Activated CD4-positive, alpha-beta memory T cell treated with anti-CD3 and anti-CD28 coated beads for 36 hours (primary cell): ENCODE results near the gene ZNF322. TPM values are rescaled to one million over a fixed set of nuclear protein-coding genes. Genes with fewer than 3 reads are reported as not detected.
"Not testable (repeated sequence)": the region's sequence is repeated elsewhere in the genome, so short reads cannot be mapped to it uniquely, and the experiment has no call there.

Experiments
- CTCF ChIA-PET: fragments of 350-600 bp; sonication (Branson Sonifier 250); formaldehyde crosslinking; loops from one replicate; lab custom pipeline; 2021; ENCODE audit warnings: antibody characterized with exemption, inconsistent platforms; lab: Charles Lee
- POLR2A ChIA-PET: fragments of 350-600 bp; sonication (Branson Sonifier 250); formaldehyde crosslinking; loops from one replicate; lab custom pipeline; 2021; ENCODE audit warnings: antibody characterized with exemption; lab: Charles Lee
- DNase-seq: peaks from one replicate; pipeline ENCODE4 v3.0.0-alpha.2; 2020
- H3K27ac Mint-ChIP-seq: one replicate; pipeline ENCODE4 v1.8.0; 2021; ENCODE audit warnings: mixed read lengths
- H3K27me3 Mint-ChIP-seq: one replicate; pipeline ENCODE4 v1.8.0; 2021; ENCODE audit warnings: mixed read lengths
- H3K36me3 Mint-ChIP-seq: one replicate; pipeline ENCODE4 v1.8.0; 2021; ENCODE audit warnings: mixed read lengths
- H3K4me1 Mint-ChIP-seq: one replicate; pipeline ENCODE4 v1.8.0; 2021; ENCODE audit warnings: low read depth, mixed read lengths
- H3K4me3 Mint-ChIP-seq: one replicate; pipeline ENCODE4 v1.8.0; 2021; ENCODE audit warnings: mild to moderate bottlenecking, mixed read lengths
- H3K9me3 Mint-ChIP-seq: one replicate; pipeline ENCODE4 v1.8.0; 2021; ENCODE audit warnings: mixed read lengths
- intact Hi-C: fragments of 100-400 bp; cut with micrococcal nuclease; formaldehyde crosslinking; loops from one replicate; pipeline ENCODE4 v1.15.1; 2023
- total RNA-seq, 2 experiments: library from RNA; stranded (reverse); gene quantifications; one replicate each; pipeline ENCODE4 v1.2.3, GENCODE V29; 2021

Gene ZNF322, protein sequence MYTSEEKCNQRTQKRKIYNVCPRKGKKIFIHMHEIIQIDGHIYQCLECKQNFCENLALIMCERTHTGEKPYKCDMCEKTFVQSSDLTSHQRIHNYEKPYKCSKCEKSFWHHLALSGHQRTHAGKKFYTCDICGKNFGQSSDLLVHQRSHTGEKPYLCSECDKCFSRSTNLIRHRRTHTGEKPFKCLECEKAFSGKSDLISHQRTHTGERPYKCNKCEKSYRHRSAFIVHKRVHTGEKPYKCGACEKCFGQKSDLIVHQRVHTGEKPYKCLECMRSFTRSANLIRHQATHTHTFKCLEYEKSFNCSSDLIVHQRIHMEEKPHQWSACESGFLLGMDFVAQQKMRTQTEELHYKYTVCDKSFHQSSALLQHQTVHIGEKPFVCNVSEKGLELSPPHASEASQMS
- 10 to 100 TPM; 10.4 to 11.3 TPM for total RNA-seq

DNA sequence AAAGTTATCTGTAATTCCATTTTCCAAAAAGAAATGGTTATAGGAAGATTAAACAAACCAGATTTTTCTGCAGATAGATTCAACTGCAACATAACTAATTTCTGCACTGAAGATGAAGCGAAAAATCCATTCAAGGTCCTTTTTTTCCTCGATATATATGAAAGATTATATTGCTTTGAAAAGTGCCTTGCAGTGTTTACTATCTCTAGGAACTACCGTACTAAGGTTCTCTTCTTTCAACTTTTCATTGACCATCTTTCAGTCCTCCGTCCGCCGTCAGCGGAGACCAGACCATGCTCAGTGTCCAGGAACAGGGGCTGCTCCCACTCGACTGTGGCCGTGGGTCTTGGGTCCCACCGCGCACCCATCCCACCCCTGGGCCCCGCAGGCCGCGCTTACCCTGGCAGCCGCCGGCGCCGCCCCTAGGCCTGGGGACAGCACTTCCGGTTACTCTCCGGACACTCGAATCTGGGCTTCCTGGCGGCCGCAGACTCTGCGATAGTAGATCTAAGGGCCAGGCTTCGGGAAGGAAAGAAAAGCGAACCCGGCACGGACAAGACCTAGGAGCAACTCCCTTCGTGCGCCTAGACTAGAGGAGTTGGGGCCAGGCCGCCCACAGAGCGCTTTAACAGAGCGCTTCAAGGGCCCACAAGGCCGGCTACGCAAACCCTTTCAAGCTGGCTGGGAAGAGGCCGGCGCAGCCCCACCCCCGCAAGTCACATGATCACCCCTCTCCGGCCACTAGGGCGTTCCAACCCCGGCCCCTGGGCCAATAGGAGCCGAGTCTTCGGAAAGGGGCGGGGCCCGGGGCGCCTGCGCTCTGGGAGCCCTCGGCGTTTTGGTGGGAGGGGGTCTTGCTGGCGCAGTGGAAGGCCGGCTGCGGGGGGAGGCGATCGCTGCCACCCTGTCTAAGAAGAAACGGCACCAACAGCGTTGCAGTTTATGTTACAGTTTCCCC, at the start of gene ZNF322:
Gene ZNF322 (minus strand): TSS at position 705 of the 958 bp plus-strand sequence. CDS start 21,193 bp downstream, outside the sequence.
- H3K4me3 Mint-ChIP-seq = peak within 1 kb of the TSS; percentile 73
- peaks cover 16% of the 10 kb centered on the region for H3K4me1 Mint-ChIP-seq
- peak within 1 kb of the TSS; percentile 10 for H3K27ac Mint-ChIP-seq
- DNase-seq = peak; percentile 94
- intact Hi-C loops = loop anchor here (2.0 kb wide), 1 partner anchor 53 kb away; no protein-coding TSS in a partner anchor
- peaks cover 15% of the 10 kb centered on the region for H3K27me3 Mint-ChIP-seq
- peaks cover 10% of the 10 kb centered on the region for H3K36me3 Mint-ChIP-seq
- POLR2A ChIA-PET = interaction anchor here (0.8 kb wide), 1 partner anchor 488 kb away, joined by 4 read pairs; a partner anchor contains a TSS
- H3K9me3 Mint-ChIP-seq = no peaks in the 10 kb centered on the region
- CTCF ChIA-PET = interaction anchor here (1.1 to 1.5 kb wide), 2 partner anchors 52 to 64 kb away, joined by 3 to 5 read pairs; no protein-coding TSS in a partner anchor

DNA sequence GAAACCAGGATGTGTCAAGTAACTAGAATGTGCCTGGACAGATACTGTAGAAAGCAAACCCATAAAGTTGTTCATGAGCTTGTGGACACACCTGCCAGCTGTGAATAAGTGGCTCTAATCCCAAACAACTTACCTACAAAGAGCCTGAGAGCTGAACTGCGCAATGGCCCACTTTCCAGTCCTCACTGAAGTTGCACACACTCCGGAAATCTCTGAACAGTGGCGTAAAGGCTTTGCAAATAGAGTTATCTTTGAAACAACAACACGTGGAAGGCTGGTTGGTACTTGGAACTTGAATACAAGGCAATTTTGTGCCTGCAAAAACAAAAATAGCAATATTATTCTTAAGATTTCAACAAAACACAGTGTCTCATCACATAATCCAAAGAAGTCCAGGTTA, 46.2 kb upstream of the ZNF322 start:
- not testable (repeated sequence) for H3K36me3 Mint-ChIP-seq

DNA sequence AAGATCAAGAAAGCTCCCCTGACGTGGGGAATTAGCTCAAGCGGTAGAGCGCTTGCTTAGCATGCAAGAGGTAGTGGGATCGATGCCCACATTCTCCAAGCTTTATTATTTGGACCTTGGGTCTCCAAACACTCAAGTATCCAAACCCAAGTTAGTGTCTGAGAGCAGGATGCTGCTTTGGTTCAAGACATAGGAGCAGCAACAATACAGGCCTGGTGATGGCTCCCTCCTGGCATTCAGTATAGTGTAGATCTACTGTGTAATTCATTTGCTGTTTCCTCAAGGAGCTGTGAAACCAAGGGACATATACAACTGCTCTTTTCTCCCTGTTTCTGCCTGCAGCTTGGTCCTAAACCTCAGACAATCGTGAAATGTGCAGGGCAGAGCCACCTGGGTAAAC, 45.8 kb upstream of the ZNF322 start:
- intact Hi-C loops = not testable (repeated sequence)

More for the DNA sequence above, 46.2 kb upstream of the ZNF322 start:
- H3K27ac Mint-ChIP-seq, CTCF ChIA-PET, intact Hi-C loops, H3K27me3 Mint-ChIP-seq, POLR2A ChIA-PET, DNase-seq, H3K9me3 Mint-ChIP-seq, H3K4me3 Mint-ChIP-seq, H3K4me1 Mint-ChIP-seq: not testable (repeated sequence)

DNA sequence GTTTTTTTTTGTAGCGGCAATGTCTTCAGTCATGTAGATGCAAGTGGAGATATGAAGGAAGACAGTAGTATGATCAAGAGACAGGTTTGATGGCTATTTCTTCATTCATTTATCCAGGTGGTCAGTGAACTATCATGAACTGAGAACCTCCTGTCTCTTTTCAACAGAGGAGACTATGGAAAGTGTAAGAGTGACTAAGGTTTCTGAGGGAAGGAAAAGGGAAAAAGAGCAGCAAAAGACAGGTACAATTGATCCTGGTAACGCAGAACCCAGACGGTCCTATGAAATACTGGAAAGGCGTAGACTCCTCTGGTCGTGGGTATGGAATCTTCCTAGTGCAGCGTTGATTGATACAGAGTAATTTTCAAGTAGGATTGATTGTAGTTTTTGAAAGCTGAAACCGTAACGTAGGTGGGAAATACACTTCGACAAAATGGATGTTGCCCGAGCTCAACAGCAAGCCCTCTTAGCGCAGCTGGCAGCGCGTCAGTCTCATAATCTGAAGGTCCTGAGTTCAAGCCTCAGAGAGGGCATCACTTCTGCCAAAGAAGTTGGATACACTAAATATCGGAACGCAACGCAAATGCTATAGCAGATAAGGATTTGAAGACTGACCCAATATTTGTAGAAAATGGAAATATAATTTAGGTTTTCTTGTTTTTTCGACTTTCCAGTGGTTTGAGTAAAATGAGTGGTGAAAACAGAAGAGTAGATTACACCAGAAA, 41.6 kb upstream of the ZNF322 start:
- H3K27me3 Mint-ChIP-seq, H3K4me3 Mint-ChIP-seq, H3K36me3 Mint-ChIP-seq, intact Hi-C loops, H3K9me3 Mint-ChIP-seq, DNase-seq, POLR2A ChIA-PET, H3K27ac Mint-ChIP-seq, CTCF ChIA-PET, H3K4me1 Mint-ChIP-seq: not testable (repeated sequence)

More for the DNA sequence above, 45.8 kb upstream of the ZNF322 start:
- H3K27ac Mint-ChIP-seq, CTCF ChIA-PET, H3K9me3 Mint-ChIP-seq, H3K4me1 Mint-ChIP-seq, DNase-seq, H3K4me3 Mint-ChIP-seq, H3K27me3 Mint-ChIP-seq, POLR2A ChIA-PET, H3K36me3 Mint-ChIP-seq: not testable (repeated sequence)

DNA sequence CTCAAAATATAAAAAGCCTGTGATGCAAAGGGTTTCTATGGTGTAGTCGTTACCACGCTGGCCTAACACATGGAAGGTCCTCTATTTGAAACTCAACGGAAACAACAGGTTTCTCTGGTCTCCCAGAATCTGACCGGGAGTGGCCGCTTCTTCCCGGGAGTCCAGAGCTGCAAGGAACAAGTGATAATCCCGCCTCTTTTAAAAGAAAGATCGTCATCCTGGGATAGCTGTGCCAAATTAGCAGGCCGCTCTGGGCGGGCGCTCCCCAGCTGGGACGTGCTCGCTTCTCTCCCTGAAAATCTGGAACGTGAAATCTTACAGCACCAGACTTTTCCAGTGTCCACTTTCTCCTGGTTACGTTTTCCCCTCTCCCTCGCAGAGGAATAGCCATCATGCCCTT, 38.0 kb upstream of the ZNF322 start:
- not testable (repeated sequence) for H3K9me3 Mint-ChIP-seq

DNA sequence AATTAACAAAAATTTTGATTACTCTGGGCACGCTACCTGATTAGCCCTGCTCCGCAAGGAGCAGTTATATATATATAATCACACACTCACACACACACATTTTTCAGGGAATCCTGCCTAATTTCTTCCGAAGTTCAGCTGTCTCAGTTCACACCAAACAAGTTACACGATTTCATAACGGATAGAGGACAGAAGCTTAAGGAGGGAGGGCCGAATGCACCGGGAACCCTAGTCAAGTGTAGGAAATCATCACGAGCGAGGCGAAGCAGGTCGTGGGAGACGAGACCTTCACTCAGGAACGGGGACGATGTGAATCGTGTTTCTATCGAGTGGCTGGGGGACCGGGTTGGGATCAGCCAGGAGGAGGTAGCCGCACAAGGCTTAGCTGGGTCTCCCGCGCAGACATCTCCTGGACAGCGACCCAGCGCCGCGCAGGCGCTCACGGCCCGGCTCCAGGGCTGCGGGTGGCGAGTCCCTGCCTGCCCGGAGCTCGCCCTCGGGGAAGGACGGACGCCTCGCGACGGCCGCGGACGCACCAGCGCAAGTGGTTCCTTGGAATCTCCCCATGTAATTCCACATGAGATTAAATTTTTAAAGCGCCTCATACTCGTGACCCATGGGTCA, 29.9 kb upstream of the ZNF322 start:
- H3K27ac Mint-ChIP-seq, POLR2A ChIA-PET, H3K9me3 Mint-ChIP-seq, intact Hi-C loops, H3K4me3 Mint-ChIP-seq, DNase-seq, H3K4me1 Mint-ChIP-seq, H3K36me3 Mint-ChIP-seq, H3K27me3 Mint-ChIP-seq, CTCF ChIA-PET: not testable (repeated sequence)

More for the DNA sequence above, 38.0 kb upstream of the ZNF322 start:
- intact Hi-C loops, H3K4me1 Mint-ChIP-seq, H3K4me3 Mint-ChIP-seq, DNase-seq, POLR2A ChIA-PET, H3K36me3 Mint-ChIP-seq, CTCF ChIA-PET, H3K27me3 Mint-ChIP-seq, H3K27ac Mint-ChIP-seq: not testable (repeated sequence)

DNA sequence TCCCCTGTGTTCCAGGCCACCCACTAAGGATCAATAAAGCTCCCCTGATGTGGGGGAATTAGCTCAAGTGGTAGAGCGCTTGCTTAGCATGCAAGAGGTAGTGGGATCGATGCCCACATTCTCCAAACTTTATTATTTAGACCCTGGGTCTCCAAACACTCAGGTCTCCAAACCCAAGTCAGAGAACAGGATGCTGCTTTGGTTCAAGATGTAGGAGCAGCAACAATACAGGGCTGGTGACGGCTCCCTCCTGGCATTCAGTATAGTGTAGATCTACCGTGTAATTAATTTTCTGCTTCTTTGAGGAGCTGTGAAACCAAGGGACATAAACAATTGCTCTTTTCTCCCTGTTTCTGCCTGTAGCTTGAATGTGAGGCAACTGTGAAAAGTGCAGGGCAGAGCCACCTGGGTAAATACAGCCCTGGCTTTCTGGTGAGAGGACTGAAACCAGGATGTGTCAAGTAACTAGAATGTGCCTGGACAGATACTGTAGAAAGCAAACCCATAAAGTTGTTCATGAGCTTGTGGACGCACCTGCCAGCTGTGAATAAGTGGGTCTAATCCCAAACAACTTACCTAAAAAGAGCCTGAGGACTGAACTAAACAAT, 23.0 kb upstream of the ZNF322 start:
- H3K4me1 Mint-ChIP-seq, H3K27ac Mint-ChIP-seq, DNase-seq, intact Hi-C loops, CTCF ChIA-PET, H3K27me3 Mint-ChIP-seq, H3K36me3 Mint-ChIP-seq, H3K4me3 Mint-ChIP-seq, POLR2A ChIA-PET, H3K9me3 Mint-ChIP-seq: not testable (repeated sequence)

DNA sequence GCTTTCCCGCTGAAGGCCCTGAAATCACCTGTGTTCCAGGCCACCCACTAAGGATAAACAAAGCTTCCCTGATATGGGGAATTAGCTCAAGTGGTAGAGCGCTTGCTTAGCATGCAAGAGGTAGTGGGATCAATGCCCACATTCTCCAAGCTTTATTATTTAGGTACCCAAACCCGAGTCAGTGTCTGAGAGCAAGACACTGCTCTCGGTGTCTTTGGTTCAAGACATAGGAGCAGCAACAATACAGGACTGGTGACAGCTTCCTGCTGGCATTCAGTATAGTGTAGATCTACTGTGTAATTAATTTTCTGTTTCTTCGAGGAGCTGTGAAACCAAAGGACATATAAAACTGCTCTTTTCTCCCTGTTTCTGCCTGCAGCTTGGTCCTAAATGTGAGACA, 13.7 kb upstream of the ZNF322 start:
- POLR2A ChIA-PET, H3K27ac Mint-ChIP-seq, CTCF ChIA-PET: not testable (repeated sequence)

DNA sequence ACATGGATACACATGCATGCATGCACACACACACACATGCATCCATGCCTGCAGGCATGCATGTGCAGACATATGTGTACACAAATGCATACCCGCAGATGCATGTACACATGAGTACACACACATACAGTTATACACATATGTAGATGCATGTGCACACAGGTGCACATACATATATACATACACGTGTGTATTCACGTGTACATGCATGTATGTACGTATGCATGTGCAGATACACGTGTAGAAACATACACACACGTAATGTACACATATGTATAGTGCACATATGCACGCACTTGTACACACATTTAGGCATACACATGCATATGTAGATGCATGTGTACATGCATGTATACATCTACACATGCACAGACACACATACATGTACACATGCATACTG, 11.0 kb upstream of the ZNF322 start:
- H3K9me3 Mint-ChIP-seq, H3K36me3 Mint-ChIP-seq, POLR2A ChIA-PET, H3K27me3 Mint-ChIP-seq, H3K4me3 Mint-ChIP-seq, H3K4me1 Mint-ChIP-seq, DNase-seq, H3K27ac Mint-ChIP-seq, intact Hi-C loops, CTCF ChIA-PET: not testable (repeated sequence)

More for the DNA sequence above, 13.7 kb upstream of the ZNF322 start:
- H3K4me3 Mint-ChIP-seq, H3K4me1 Mint-ChIP-seq, H3K36me3 Mint-ChIP-seq, H3K27me3 Mint-ChIP-seq, intact Hi-C loops, H3K9me3 Mint-ChIP-seq, DNase-seq: not testable (repeated sequence)

DNA sequence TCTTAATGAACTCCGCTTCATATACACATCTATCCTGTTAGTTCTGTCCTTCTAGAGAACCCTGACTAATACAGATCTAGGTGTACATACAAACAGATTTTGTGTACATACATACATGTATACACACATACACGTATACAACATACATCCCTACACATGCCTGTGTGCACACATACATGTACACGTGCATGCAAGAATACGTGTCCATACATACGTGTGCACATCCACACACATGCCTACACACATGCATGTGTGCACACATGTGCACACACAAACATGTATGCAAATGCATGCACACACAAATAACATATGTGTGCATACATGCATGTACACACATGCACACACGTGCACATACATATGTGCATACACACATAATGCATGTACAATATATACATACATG, 10.5 kb upstream of the ZNF322 start:
- H3K36me3 Mint-ChIP-seq, intact Hi-C loops, H3K9me3 Mint-ChIP-seq, CTCF ChIA-PET, H3K4me3 Mint-ChIP-seq, H3K4me1 Mint-ChIP-seq, H3K27ac Mint-ChIP-seq, POLR2A ChIA-PET, DNase-seq, H3K27me3 Mint-ChIP-seq: not testable (repeated sequence)

DNA sequence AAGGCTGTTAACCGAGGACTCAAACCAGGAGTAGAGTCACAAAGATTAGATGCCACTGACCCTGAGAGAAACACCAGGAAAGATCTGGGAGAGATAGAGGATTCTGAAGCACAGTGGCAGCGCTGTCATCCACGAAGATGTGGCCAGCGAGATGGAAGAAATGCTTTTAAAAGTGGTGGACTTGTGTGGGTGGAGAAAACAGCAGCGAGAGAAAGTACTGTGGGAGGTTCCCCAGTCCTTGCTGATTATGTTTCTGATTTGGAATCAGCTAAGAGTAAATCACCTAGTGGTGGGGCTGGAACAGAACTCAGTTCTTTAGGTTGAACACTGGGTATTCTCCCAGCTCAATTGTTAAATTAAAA, 435 bp upstream of the ZNF322 start:
- ChIA-PET CTCF (interaction anchor here (1.1 to 1.5 kb wide), 3 partner anchors 52 to 88 kb away, joined by 4 to 5 read pairs (median 4); no protein-coding TSS in a partner anchor), POLR2A (interaction anchor here (0.8 kb wide), 1 partner anchor 487 kb away, joined by 4 read pairs; a partner anchor contains a TSS)
- no peaks in the 10 kb centered on the region for H3K9me3 Mint-ChIP-seq
- intact Hi-C loops = loop anchor here (2.0 kb wide), 1 partner anchor 53 kb away; no protein-coding TSS in a partner anchor
- H3K4me3 Mint-ChIP-seq = peak overlapping the region; percentile 73
- H3K27me3 Mint-ChIP-seq = peaks cover 18% of the 10 kb centered on the region
- H3K4me1 Mint-ChIP-seq = peaks cover 13% of the 10 kb centered on the region
- peaks cover 7% of the 10 kb centered on the region for H3K36me3 Mint-ChIP-seq
- no peak for DNase-seq
- peak overlapping the region; percentile 10 for H3K27ac Mint-ChIP-seq
